Stimulated activated CD4-positive, alpha-beta T cell treated with anti-CD3 and anti-CD28 coated beads, Interleukin-2, amount 100 ng/mL, for 4 hours (primary cell): ENCODE results near the gene GBA3.

ENCODE experiments used
- DNase-seq: peaks from one replicate; pipeline ENCODE4 v3.0.0-alpha.2; 2020; ENCODE audit warnings: low read depth

GBA3 gene

DNA sequence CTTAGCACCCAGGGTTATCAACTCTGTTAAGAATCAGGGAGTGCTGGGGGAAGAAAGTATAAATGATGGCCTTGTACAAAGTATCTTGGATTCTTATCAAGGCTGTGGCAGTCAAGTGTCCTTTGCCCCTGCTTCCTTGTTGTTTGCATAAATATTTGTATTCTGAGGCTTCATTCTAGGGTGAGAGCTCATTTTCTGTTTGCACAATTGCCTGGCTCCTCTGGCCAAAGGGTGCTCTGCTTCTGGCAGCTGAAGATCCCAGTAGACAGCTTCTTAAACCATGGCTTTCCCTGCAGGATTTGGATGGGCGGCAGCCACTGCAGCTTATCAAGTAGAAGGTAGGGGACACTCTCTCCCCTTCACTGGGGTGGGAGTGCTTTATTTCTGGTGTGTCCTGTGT, at the start of gene GBA3:
GBA3 (plus strand) TSS at position 202 of the 400 bp plus-strand sequence.
- no peak for DNase-seq

- no peak for DNase-seq
Observed at GRCh38 chr4:22643952-22644351, 48.8 kb upstream of the GBA3 start.

DNA sequence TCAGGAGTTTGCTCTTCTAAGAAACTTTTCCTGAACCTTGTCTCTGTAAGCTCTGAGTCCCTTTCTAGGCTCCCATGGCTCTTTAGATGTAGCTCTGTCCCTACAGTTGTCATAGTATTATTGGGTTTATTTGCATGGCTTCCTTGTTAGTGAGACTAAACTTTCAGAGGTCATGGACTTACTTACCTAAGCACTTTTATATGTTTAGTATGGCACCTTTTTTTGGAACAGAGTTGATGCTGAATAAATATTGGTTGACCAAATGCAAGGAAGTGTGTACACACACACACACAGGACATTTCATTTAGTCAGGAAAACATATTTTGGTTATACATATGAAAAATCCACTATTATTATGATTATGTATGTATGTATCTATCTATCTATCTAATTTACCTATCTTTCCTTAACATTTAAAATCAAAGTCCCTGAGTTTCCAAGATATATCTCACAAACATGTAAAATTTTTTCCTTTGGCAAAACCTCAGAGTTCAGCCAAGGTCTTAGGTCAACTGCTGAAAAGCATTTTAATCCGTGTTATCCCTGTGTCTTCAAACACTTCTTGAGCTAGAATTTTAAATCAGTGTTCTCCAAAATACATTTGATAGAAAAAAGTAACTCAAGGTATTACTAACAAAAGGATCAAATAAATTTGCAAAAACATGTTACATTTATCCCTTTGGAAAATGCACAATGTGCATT, 47.1 kb upstream of the GBA3 start:
- DNase-seq = no peak

GRCh38 chr4:22648996-22649395, 43.7 kb upstream of the GBA3 start:
- DNase-seq = no peak

DNA sequence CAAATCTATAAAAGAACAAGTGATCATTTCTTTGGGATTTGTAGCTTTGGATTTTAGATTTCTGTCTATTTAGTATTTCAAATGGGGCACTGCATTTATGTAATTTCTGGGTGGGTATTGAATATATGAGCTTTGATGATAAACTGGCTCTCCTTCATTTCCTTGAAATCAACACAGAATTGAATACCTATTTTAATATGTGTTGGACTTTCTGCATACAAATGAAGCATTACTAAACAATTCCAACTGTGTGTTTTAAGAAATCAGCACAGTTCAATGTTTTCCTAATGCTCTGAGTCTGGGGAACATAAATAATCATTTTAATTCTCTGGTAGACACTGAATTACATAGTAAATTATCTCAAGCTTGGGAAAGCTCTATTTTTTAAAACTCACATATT, 42.0 kb upstream of the GBA3 start:
- no peak for DNase-seq

- DNase-seq = no peak
Observed at GRCh38 chr4:22653752-22654151, 39.0 kb upstream of the GBA3 start.

- no peak for DNase-seq
Observed at GRCh38 chr4:22661443-22661842, 31.3 kb upstream of the GBA3 start.

GRCh38 chr4:22667332-22667940, 25.3 kb upstream of the GBA3 start:
- no peak for DNase-seq

DNA sequence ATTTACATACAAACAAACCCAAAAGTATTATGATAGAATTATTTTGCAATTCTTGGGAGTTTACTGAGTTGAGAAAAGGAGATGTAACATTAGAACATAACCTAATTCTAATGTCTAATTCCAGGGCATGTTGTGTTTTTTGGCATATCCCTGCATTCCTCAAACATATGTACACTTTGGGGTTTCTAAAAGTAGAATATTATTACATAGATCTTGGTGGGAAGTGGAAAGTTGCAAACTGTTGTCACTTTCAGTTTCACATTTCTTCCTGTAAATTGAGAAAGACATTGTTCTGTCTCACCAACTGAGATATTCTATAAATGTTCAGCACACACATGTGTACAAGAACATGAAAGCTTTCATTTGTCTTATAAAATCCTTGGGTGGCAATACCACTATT, 24.4 kb upstream of the GBA3 start:
- no peak for DNase-seq

- DNase-seq = no peak
Observed at GRCh38 chr4:22668702-22669101, 24.0 kb upstream of the GBA3 start.

GRCh38 chr4:22670956-22671355, 21.8 kb upstream of the GBA3 start:
- DNase-seq = no peak

GRCh38 chr4:22672519-22672918, 20.2 kb upstream of the GBA3 start:
- no peak for DNase-seq

GRCh38 chr4:22672944-22673343, 19.8 kb upstream of the GBA3 start:
- DNase-seq = no peak

- no peak for DNase-seq
Observed at GRCh38 chr4:22674700-22675099, 18.0 kb upstream of the GBA3 start.

- no peak for DNase-seq
Observed at GRCh38 chr4:22676063-22676462, 16.7 kb upstream of the GBA3 start.

DNA sequence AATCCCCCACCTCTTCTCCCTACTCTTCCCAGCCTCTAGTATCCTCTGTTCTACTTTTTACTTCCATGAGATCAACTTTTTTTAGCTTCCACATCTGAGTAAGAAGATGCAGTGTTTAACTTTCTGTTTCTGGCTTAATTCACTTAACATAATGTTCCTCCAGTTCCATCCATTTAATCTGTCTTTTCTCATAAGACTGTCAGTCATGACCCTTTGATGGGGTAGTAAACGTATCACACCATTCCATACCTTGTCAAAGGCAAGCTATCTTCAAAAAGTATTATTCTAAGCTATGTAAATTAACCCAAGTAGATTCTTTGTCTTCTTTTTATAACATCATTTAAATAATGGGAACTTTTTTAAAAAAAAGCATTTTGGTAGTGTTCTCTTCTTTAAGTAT, 15.0 kb upstream of the GBA3 start:
- no peak for DNase-seq

DNA sequence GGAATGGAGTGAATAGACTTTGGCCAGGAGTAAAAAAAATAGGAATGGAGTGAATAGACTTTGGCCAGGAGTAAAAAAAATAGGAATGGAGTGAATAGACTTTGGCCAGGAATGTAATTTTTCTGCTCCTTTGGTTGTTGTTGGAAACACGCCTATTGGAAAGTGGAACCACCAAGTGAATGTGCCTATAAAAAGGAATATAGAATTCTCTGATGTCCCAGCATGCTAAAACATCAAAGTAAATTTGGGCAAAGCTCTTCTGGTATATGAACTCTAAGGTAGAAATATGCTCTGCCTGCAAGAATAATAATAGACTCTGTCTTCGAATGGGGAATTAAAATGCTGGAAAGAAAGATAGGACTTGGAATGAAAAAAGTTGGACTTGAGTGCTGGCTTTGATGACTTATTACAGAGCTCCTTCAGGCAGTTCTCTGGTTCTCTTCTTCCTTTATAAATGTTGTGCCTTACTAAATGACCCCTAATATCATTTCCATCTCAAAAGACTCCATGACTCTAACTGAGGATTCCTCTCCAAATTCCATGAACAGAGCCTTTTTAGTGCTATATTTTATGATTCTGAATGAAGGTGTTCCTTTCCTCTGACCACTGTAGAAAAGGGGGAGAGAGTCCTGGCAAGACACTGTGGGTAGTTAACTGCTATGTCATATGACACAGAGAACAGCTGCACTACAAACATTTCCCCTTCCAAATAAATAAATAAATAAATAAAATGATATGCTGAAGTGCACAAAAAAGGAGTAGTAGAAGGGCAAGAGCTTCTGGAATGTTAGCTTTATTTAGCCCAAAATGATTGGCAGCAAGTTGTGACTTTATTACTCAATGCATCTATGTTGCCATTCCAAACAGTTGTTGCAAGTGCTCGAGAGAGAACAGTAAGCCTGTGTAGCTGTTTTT, 13.5 kb upstream of the GBA3 start:
- DNase-seq = no peak

DNA sequence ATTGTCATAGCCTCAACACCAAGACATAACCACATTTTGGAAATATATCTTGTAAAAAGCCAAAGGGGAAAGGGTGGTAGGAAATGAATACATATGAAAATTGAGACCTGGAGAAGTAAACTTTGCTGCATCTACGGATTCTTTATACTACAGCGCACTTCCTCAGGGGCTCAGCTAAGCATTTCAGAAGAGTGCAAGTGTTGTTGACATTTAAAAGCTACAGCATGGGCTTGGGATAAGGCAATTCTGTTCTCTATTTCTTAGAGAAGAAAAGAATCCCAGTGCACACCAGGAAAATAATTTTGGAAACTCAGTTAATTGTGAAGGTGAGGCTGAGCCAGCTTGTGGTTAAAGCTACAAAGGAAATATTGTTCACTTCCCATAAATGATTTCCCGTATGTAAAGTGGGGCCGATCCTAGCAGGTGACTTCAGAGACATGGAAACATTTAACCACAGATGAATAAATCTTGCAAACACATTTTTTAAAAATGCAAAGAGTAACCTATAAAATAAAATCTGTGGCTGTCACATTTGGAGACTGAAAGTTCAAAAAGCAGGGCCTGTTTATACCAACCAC, 12.6 kb upstream of the GBA3 start:
- DNase-seq = no peak

- no peak for DNase-seq
Observed at GRCh38 chr4:22683726-22684125, 9.0 kb upstream of the GBA3 start.

GRCh38 chr4:22686141-22686540, 6.6 kb upstream of the GBA3 start:
- DNase-seq = no peak

- DNase-seq = no peak
Observed at GRCh38 chr4:22688236-22688635, 4.5 kb upstream of the GBA3 start.

GRCh38 chr4:22689428-22689827, 3.3 kb upstream of the GBA3 start:
- no peak for DNase-seq

DNA sequence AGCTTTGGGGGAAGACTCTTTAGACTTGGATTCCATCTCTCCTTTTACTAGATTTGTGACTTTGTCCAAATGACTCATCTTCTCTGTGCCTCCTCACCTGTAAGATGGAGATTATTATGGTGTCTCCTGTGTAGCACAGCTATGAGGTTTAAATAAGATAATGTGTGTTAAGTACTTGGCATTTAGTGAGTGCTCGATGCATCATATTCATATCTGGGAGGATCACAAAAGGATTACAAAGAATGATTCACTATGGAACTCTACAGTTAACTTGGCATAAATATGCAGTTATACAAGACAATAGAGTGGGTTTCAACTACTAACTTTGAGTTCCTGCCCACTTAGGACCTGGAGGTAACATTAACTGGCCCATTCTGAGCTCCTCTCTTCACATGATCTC, 2.3 kb downstream of the GBA3 start:
- DNase-seq = no peak
